HG03139 (cell line): ENCODE data around the gene TALDO1.

Experiments used
- ATAC-seq: cut with Tn5 transposase; IDR thresholded peaks from one replicate; pipeline ENCODE4 v1.9.1; 2021; ENCODE audit not compliant: unreplicated experiment

The TALDO1 gene

GRCh38 chr11:747158-748006 lies at the start of gene TALDO1:
Gene TALDO1, plus strand, starts transcription at chr11:747464. Its CDS starts 18 bp downstream, at chr11:747482.
- ATAC-seq, result peak; percentile 81

DNA sequence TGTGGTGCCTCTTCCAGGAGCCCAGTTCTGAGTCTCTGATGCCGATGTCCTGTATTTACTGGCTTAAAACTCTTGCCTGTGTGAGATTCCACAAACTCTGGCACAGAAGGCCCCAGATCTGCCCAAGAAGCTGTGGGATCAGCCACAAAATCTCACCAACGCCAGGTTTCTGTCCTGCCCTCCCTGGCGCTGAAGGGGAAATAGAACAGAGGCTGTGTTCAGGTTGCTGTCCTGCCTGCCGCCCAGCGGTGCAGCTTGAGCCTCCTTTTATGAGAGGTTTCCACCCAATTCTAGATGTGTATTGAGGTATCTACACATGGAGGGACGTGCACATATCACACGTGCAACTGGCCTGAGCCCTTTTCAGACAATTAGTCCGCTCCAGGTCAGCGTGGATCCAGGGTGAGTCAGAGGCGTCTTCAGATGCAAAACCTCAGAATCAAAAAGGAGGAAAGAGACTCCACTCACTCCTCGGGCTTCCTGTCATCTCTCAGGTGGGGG lies 49.4 kb upstream of the TALDO1 start:
- ATAC-seq, result no peak

- no peak for ATAC-seq
Measured at GRCh38 chr11:698493-699115, 48.7 kb upstream of the TALDO1 start.

- ATAC-seq, result no peak
Measured at GRCh38 chr11:699116-699508, 48.2 kb upstream of the TALDO1 start.

GRCh38 chr11:699753-700152 lies 47.5 kb upstream of the TALDO1 start:
- no peak for ATAC-seq

DNA sequence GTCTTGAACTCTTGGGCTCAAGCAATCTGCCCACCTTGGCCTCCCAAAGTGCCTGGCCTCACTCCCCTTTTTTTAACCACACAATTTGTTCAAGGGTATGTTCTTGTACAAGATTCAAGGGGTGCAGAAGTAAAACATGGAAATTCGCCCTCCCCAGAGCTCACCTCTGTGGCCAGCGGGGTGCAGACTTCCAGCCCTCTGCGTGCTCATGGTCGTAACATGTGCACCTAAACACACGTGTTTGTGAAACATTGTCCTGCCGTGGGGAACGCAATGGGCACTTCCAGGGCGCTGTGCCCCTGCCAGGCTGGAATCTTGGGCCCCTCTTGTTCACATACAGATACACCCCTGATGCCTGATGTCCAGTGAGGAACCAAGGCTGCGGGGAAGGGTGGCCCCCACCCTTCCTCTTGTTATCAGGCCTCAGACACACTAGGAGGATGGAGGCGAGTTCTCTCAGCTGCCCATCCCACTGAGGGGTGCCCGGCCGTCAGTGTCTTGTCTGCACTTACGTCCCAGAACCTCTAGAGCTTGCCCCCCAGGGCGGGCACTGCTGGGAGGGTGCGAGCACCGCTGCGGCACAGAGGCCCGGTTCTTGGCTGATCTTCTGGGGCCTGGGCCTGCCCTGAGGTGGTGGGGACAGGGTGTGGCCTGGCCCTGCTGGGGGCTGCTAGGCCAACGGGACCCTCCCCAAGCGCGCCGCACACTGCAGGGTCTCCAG lies 45.4 kb upstream of the TALDO1 start:
- no peak for ATAC-seq

GRCh38 chr11:702462-703461 lies 44.5 kb upstream of the TALDO1 start:
- no peak for ATAC-seq

GRCh38 chr11:703506-703905 lies 43.8 kb upstream of the TALDO1 start:
- ATAC-seq, result no peak

DNA sequence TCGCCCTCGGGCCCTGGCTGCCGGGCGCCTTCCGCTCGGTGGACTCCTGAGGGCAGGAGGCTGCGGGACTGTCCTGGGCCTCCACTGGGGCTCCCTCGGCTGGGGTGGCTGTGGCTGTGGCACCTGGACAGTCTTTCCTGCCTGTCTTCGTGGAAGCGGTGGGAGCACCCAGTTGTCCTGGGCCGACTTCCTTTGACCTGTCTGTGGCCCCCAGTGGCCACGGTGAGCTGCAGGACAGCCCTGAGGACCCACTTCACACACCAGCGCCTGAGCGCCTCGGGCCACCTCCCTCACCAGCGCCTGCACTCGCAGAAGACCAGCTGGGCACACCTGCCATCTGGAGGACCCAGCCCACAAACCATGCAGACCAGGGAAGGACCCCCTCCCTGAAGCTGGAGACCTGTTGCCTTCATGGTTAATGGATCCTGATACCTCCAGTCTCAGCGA lies 43.0 kb upstream of the TALDO1 start:
- no peak for ATAC-seq

DNA sequence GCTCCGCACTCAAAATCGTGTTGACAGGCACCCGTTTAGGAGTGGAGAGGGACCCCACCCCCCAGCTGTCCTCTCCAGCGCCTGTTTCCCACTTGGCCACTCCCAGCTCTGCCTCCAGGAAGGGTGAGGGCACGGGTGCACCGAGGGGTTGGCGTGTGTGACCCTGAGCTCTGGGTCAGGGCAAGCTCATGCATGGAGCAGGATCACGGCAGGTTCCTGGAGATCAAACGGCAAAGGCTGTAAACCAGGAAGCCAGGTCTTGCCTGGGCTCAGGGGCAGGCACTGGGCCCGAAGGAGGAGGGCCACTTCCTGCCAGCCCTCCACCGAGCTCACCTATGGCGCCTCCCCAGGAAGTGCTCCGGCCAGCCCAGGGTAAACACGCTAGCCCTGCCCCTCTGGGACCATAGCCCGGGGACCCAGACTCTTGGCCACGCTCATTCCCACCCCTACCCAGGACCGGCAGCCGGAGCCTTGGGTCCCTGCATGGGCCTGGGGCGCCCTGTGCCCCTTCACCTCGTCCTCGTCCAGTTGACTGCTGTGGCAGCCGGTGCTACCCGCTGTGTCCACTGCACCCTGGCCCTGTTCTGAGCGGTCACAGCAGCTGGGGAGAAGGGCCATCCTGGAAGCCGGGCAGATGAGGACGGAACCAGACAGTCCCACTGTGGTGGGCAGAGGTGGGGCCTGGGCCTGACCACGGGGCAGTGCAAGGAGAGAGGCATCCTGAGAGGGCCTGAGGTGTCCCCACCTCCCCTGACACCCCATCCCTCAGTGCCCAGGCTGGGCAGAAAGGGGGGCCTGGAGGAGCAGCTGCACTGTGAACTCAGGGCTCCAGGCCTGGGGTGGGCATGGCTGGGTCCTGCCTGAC lies 42.3 kb upstream of the TALDO1 start:
- ATAC-seq, result no peak

- ATAC-seq, result no peak
Measured at GRCh38 chr11:705646-706438, 41.4 kb upstream of the TALDO1 start, which contains the start of gene EPS8L2. Gene EPS8L2, plus strand, starts transcription at chr11:706231. Its CDS starts 3,177 bp downstream, at chr11:709408.

DNA sequence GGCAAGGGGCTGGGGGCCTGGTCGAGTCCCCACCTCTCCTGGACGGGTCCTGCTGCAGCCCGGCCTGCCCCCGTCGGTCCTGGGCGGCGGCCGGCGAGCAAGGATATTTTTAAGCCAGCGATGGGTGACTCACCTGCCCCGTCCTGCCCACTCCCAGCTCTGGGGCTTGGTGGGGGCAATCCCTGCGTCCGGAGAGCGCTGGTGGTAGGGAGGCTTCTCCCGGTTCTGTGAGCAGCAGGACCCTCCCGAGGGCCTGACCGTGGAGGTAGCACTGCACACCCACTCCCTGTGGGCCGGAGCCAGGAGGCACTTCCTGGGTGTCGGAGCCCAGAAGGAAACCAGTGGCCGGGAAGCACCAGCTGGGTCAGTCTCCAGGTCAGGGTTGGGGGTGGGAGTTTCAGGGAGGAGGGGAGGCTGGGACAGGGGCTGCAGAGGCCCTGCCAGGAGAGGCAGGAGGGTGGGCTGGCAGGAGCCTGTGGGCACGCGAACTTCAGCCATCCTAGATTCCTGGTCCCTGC lies 40.8 kb upstream of the TALDO1 start:
- no peak for ATAC-seq

DNA sequence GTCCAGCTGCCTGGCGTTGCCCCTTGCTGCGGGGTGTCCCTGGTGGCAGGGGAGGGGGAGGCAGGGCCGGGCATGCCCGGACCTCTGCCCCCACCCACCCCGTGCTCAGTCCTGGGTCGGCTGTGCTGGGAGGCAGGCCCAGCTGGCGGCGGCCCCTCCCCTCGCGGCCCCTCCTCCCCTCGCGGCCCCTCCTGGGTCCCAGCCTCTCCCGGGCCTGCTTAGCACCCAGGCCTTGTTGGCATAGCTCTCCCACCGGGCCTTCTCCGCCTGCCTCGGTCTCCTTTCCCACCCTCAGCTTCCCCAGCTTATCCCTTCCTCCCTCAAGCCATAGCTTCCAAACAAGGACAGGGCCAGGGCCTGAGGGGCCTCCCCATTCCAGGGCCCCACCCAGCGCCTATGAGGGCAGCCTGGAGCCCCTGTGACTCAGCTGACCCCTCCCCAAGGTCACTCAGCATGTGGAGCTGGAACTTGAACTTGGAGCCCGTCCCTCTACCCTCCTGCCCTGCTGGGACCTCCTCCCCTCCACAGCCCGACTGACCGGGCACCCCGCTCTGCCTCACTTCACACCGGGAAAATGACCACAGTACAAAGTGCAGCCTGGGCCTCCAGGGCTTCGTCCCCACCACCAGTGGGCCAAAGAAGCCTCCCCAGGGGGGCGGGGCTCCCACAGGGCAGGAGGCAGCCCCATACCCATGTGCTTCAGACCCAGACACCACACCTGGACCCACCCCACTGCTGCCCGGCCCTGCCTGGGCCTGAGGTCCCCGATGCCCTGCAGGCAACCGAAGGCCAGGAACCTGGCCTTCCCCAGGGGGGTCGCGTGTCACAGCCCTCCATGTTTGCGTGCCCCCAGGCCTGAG lies 40.1 kb upstream of the TALDO1 start:
- no peak for ATAC-seq

DNA sequence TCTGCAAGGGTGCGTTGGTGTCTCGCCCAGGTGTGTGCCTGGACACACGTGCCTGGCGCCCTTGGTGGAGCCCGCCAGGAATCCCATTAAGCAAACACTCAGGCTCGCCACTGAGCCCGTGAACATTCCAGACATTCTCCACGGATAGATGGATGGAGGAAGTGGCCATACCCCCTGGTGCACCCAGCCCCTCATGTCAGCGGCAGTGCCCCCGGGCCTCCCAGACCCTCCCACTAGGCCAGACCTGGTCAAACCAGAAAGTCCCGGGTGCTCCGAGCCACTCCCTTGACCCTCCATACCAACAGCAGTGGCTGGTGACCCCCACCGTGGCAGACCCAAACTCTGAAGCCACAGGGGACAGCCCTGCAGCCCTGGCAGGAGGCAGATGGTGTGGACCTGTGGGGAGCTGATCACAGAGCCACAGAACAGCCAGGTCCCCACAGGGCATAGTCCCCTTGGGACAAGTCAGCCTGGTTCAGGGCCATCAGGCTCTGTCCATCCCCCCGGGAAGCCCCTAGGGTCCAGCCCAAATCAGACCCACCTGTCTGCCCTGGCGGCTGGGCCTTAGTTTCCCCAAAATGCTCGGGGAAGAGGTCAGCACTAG lies 39.3 kb upstream of the TALDO1 start:
- no peak for ATAC-seq

DNA sequence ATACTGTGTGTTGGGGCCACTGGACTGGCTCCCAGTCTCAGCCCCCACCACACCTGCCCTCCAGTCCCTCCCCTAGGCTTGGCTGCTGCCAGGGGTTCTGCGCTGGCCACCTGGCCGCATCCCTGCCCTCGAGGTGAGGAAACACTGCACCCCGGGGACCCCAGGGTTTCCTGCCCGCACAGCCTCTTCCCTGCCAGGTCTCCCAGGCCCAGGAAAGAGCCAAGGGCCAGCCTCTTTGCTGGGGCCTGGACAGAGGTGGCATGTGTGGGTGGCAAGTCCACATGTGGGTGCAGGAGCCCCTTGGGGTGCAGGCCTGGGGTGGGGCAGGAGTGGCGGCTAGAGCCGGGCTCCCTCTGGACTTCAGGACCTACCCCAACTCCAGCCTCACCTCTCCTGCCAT lies 38.8 kb upstream of the TALDO1 start:
- no peak for ATAC-seq

- ATAC-seq, result no peak
Measured at GRCh38 chr11:709109-709997, 37.9 kb upstream of the TALDO1 start.
